ENCODE measurements around the gene TPRX1. TPM values are rescaled to one million over a fixed set of nuclear protein-coding genes. Genes with fewer than 3 reads are reported as not detected.
"Not testable (repeated sequence)": the region's sequence is repeated elsewhere in the genome, so short reads cannot be mapped to it uniquely, and the experiment has no call there.

TPRX1 gene
- total and polyA plus RNA-seq, 4 donors: not detected

GRCh38 chr19:47806435-47806834, 2.1 kb upstream of the TPRX1 start:
- Histone ChIP-seq H3K36me3 (ENCODE audit: control insufficient read depth in 1 of 2, insufficient read depth in 2 of 2, low read length in 1 of 2) (no peaks in the 10 kb centered on the region), H3K9me3 (ENCODE audit: control insufficient read depth, low read length) (no peaks in the 10 kb centered on the region), H3K27me3 (ENCODE audit: control insufficient read depth in 1 of 2, insufficient read depth in 2 of 2, low read length in 1 of 2) (no peaks in the 10 kb centered on the region), H3K27ac (ENCODE audit: low read depth in 1 of 2, low read length in 2 of 2) (no peak overlapping the region), H3K4me3 (ENCODE audit: low read length in 2 of 2) (no peak overlapping the region), H3K4me1 (ENCODE audit: control insufficient read depth in 1 of 2, insufficient read depth in 2 of 2, low read length in 2 of 2) (no peaks in the 10 kb centered on the region)
- no peak for DNase-seq
- intact Hi-C loops (cut with DNase I): no loop called here
- 85 to 89% methylated on average over 6 of the region's 6 CpGs for WGBS, 2 donors
- no peak for ATAC-seq (ENCODE audit: low FRiP score)

- H3K4me1 ChIP-seq (ENCODE audit: control insufficient read depth in 1 of 2, insufficient read depth in 2 of 2, low read length in 2 of 2): no peaks in the 10 kb centered on the region
- no peak for ATAC-seq (ENCODE audit: low FRiP score)
Measured at GRCh38 chr19:47805313-47805712, 962 bp upstream of the TPRX1 start.

GRCh38 chr19:47803671-47804070, 680 bp downstream of the TPRX1 start:
- WGBS, 2 donors: 92 to 96% methylated on average over 8 to 11 of the region's 12 CpGs
- H3K27ac ChIP-seq (ENCODE audit: low read depth in 1 of 2, low read length in 2 of 2); intact Hi-C loops (cut with DNase I); H3K4me1 ChIP-seq (ENCODE audit: control insufficient read depth in 1 of 2, insufficient read depth in 2 of 2, low read length in 2 of 2); H3K4me3 ChIP-seq (ENCODE audit: low read length in 2 of 2); H3K27me3 ChIP-seq (ENCODE audit: control insufficient read depth in 1 of 2, insufficient read depth in 2 of 2, low read length in 1 of 2); H3K9me3 ChIP-seq (ENCODE audit: control insufficient read depth, low read length); H3K36me3 ChIP-seq (ENCODE audit: control insufficient read depth in 1 of 2, insufficient read depth in 2 of 2, low read length in 1 of 2); DNase-seq; ATAC-seq (ENCODE audit: low FRiP score): not testable (repeated sequence)

More at GRCh38 chr19:47805313-47805712, 962 bp upstream of the TPRX1 start:
- WGBS, 2 donors: 88% methylated on average over 10 of the region's 10 CpGs
- H3K4me3 ChIP-seq (ENCODE audit: low read length in 2 of 2): no peak overlapping the region
- H3K9me3 ChIP-seq (ENCODE audit: control insufficient read depth, low read length): no peaks in the 10 kb centered on the region
- H3K27ac ChIP-seq (ENCODE audit: low read depth in 1 of 2, low read length in 2 of 2): no peak overlapping the region
- no peak for DNase-seq
- H3K27me3 ChIP-seq (ENCODE audit: control insufficient read depth in 1 of 2, insufficient read depth in 2 of 2, low read length in 1 of 2): no peaks in the 10 kb centered on the region
- H3K36me3 ChIP-seq (ENCODE audit: control insufficient read depth in 1 of 2, insufficient read depth in 2 of 2, low read length in 1 of 2): no peaks in the 10 kb centered on the region
- intact Hi-C loops (cut with DNase I): no loop called here

- ATAC-seq (ENCODE audit: low FRiP score); intact Hi-C loops (cut with DNase I); H3K27ac ChIP-seq (ENCODE audit: low read depth in 1 of 2, low read length in 2 of 2); H3K4me3 ChIP-seq (ENCODE audit: low read length in 2 of 2); H3K4me1 ChIP-seq (ENCODE audit: control insufficient read depth in 1 of 2, insufficient read depth in 2 of 2, low read length in 2 of 2); H3K36me3 ChIP-seq (ENCODE audit: control insufficient read depth in 1 of 2, insufficient read depth in 2 of 2, low read length in 1 of 2); H3K9me3 ChIP-seq (ENCODE audit: control insufficient read depth, low read length); H3K27me3 ChIP-seq (ENCODE audit: control insufficient read depth in 1 of 2, insufficient read depth in 2 of 2, low read length in 1 of 2); DNase-seq: not testable (repeated sequence)
- WGBS, 2 donors: 68 to 75% methylated on average over 9 to 21 of the region's 21 CpGs
Measured at GRCh38 chr19:47803148-47803547, 1.2 kb downstream of the TPRX1 start.

- 81 to 84% methylated on average over 11 to 25 of the region's 25 CpGs for WGBS, 2 donors
Measured at GRCh38 chr19:47802521-47803043, 1.8 kb downstream of the TPRX1 start.

GRCh38 chr19:47801270-47801669, 3.1 kb downstream of the TPRX1 start:
- 92 to 94% methylated on average over 4 of the region's 4 CpGs for WGBS, 2 donors
- DNase-seq (no peak), ATAC-seq (ENCODE audit: low FRiP score) (no peak)
- Histone ChIP-seq H3K27me3 (ENCODE audit: control insufficient read depth in 1 of 2, insufficient read depth in 2 of 2, low read length in 1 of 2) (no peaks in the 10 kb centered on the region), H3K36me3 (ENCODE audit: control insufficient read depth in 1 of 2, insufficient read depth in 2 of 2, low read length in 1 of 2) (no peaks in the 10 kb centered on the region), H3K9me3 (ENCODE audit: control insufficient read depth, low read length) (no peaks in the 10 kb centered on the region), H3K4me3 (ENCODE audit: low read length in 2 of 2) (no peak overlapping the region), H3K4me1 (ENCODE audit: control insufficient read depth in 1 of 2, insufficient read depth in 2 of 2, low read length in 2 of 2) (no peaks in the 10 kb centered on the region), H3K27ac (ENCODE audit: low read depth in 1 of 2, low read length in 2 of 2) (no peak overlapping the region)
- intact Hi-C loops (cut with DNase I): no loop called here

More at GRCh38 chr19:47802521-47803043, 1.8 kb downstream of the TPRX1 start:
- Histone ChIP-seq H3K27me3 (ENCODE audit: control insufficient read depth in 1 of 2, insufficient read depth in 2 of 2, low read length in 1 of 2) (no peaks in the 10 kb centered on the region), H3K9me3 (ENCODE audit: control insufficient read depth, low read length) (no peaks in the 10 kb centered on the region), H3K36me3 (ENCODE audit: control insufficient read depth in 1 of 2, insufficient read depth in 2 of 2, low read length in 1 of 2) (no peaks in the 10 kb centered on the region), H3K27ac (ENCODE audit: low read depth in 1 of 2, low read length in 2 of 2) (no peak overlapping the region), H3K4me1 (ENCODE audit: control insufficient read depth in 1 of 2, insufficient read depth in 2 of 2, low read length in 2 of 2) (no peaks in the 10 kb centered on the region), H3K4me3 (ENCODE audit: low read length in 2 of 2) (no peak overlapping the region)
- intact Hi-C loops (cut with DNase I): no loop called here
- DNase-seq: no peak
- ATAC-seq (ENCODE audit: low FRiP score): peak; percentile 37

- H3K4me3 ChIP-seq (ENCODE audit: low read length in 2 of 2): no peak overlapping the region
- DNase-seq: no peak
- no peak overlapping the region for H3K27ac ChIP-seq (ENCODE audit: low read depth in 1 of 2, low read length in 2 of 2)
- no peak for ATAC-seq (ENCODE audit: low FRiP score)
- H3K4me1 ChIP-seq (ENCODE audit: control insufficient read depth in 1 of 2, insufficient read depth in 2 of 2, low read length in 2 of 2): no peaks in the 10 kb centered on the region
- no peaks in the 10 kb centered on the region for H3K36me3 ChIP-seq (ENCODE audit: control insufficient read depth in 1 of 2, insufficient read depth in 2 of 2, low read length in 1 of 2)
- no peaks in the 10 kb centered on the region for H3K27me3 ChIP-seq (ENCODE audit: control insufficient read depth in 1 of 2, insufficient read depth in 2 of 2, low read length in 1 of 2)
- no peaks in the 10 kb centered on the region for H3K9me3 ChIP-seq (ENCODE audit: control insufficient read depth, low read length)
- intact Hi-C loops (cut with DNase I): no loop called here
- WGBS, 2 donors: 74 to 77% methylated on average over 4 of the region's 4 CpGs
Measured at GRCh38 chr19:47798904-47799266, 5.5 kb downstream of the TPRX1 start.

- intact Hi-C loops (cut with DNase I): no loop called here
- Histone ChIP-seq H3K4me1 (ENCODE audit: control insufficient read depth in 1 of 2, insufficient read depth in 2 of 2, low read length in 2 of 2) (no peaks in the 10 kb centered on the region), H3K9me3 (ENCODE audit: control insufficient read depth, low read length) (no peaks in the 10 kb centered on the region), H3K27me3 (ENCODE audit: control insufficient read depth in 1 of 2, insufficient read depth in 2 of 2, low read length in 1 of 2) (no peaks in the 10 kb centered on the region), H3K27ac (ENCODE audit: low read depth in 1 of 2, low read length in 2 of 2) (no peak overlapping the region), H3K4me3 (ENCODE audit: low read length in 2 of 2) (no peak overlapping the region), H3K36me3 (ENCODE audit: control insufficient read depth in 1 of 2, insufficient read depth in 2 of 2, low read length in 1 of 2) (no peaks in the 10 kb centered on the region)
- WGBS, 2 donors: 74 to 77% methylated on average over 14 of the region's 14 CpGs
- ATAC-seq (ENCODE audit: low FRiP score) (no peak), DNase-seq (no peak)
Measured at GRCh38 chr19:47797996-47798903, 6.1 kb downstream of the TPRX1 start.

GRCh38 chr19:47796785-47797184, 7.6 kb downstream of the TPRX1 start:
- H3K4me1 ChIP-seq (ENCODE audit: control insufficient read depth in 1 of 2, insufficient read depth in 2 of 2, low read length in 2 of 2): no peaks in the 10 kb centered on the region
- H3K36me3 ChIP-seq (ENCODE audit: control insufficient read depth in 1 of 2, insufficient read depth in 2 of 2, low read length in 1 of 2): no peaks in the 10 kb centered on the region
- ATAC-seq (ENCODE audit: low FRiP score) (no peak), DNase-seq (no peak)
- H3K9me3 ChIP-seq (ENCODE audit: control insufficient read depth, low read length): no peaks in the 10 kb centered on the region
- H3K27ac ChIP-seq (ENCODE audit: low read depth in 1 of 2, low read length in 2 of 2): no peak overlapping the region
- H3K4me3 ChIP-seq (ENCODE audit: low read length in 2 of 2): no peak overlapping the region
- H3K27me3 ChIP-seq (ENCODE audit: control insufficient read depth in 1 of 2, insufficient read depth in 2 of 2, low read length in 1 of 2): no peaks in the 10 kb centered on the region
- 88 to 89% methylated on average over 2 of the region's 2 CpGs for WGBS, 2 donors
- intact Hi-C loops (cut with DNase I): no loop called here
